GM23338 (cell line): ENCODE data around the gene KISS1.

ENCODE experiments used
- CTCF ChIP-seq, 2 experiments: fragments of 200-600 bp in 1 of 2; sonication (generic) in 1 of 2; conservative IDR thresholded peaks; 2 replicates each; pipeline versions ENCODE4 v1.5.1 to v1.6.1; 2016 to 2017; ENCODE audit warnings: antibody characterized with exemption in 2 of 2, low read depth in 2 of 2, mild to moderate bottlenecking in 2 of 2, moderate library complexity in 1 of 2
- EZH2 ChIP-seq: fragments of 200-600 bp; sonication (generic); IDR thresholded peaks from one replicate; pipeline ENCODE4 v1.8.0; 2017; ENCODE audit warnings: antibody characterized with exemption, mild to moderate bottlenecking, low read depth; ENCODE audit not compliant: unreplicated experiment
- JUNB ChIP-seq: IDR thresholded peaks from one replicate; pipeline ENCODE4 v1.6.1; 2016; ENCODE audit warnings: antibody characterized with exemption; ENCODE audit not compliant: unreplicated experiment
- POLR2AphosphoS5 ChIP-seq: IDR thresholded peaks from 2 replicates; pipeline ENCODE4 v1.6.1; 2016; ENCODE audit warnings: antibody characterized with exemption, low read depth
- REST ChIP-seq: IDR thresholded peaks from one replicate; pipeline ENCODE4 v1.6.1; 2018; ENCODE audit warnings: antibody characterized with exemption; ENCODE audit not compliant: unreplicated experiment
- TF ChIP-seq, protein P1 (sequence below): fragments of 250-450 bp; sonication (Bioruptor Pico); IDR thresholded peaks from 2 replicates; pipeline ENCODE4 v1.5.0; 2020; ENCODE audit warnings: mild to moderate bottlenecking, moderate library complexity

DNA sequence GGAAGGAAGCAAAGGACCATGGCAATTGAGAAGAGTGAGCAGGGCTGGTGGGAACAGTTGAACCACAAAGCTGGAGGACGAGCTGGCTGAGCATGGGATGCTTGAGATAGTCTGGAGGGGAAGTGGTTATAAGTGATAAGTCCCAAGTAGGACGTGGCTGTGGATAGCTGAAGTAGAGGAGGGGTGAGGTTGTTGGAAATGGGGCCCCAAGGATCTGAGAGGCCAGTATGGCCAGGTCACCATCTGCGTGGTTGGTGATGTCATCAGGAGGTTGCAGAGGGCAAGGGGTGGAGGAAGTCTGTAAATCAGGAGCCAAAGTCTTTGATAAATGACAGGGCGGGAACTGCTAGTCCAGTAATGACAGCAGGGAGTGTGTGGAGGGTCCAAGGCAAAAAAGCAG lies 19.2 kb downstream of the KISS1 start:
- TF ChIP-seq CTCF (conservative IDR thresholded peaks at IDR 0.05; ENCODE audit: low read depth in 2 of 2): no peak
- no peak for TF ChIP-seq POLR2AphosphoS5
- TF ChIP-seq, protein P1, sequence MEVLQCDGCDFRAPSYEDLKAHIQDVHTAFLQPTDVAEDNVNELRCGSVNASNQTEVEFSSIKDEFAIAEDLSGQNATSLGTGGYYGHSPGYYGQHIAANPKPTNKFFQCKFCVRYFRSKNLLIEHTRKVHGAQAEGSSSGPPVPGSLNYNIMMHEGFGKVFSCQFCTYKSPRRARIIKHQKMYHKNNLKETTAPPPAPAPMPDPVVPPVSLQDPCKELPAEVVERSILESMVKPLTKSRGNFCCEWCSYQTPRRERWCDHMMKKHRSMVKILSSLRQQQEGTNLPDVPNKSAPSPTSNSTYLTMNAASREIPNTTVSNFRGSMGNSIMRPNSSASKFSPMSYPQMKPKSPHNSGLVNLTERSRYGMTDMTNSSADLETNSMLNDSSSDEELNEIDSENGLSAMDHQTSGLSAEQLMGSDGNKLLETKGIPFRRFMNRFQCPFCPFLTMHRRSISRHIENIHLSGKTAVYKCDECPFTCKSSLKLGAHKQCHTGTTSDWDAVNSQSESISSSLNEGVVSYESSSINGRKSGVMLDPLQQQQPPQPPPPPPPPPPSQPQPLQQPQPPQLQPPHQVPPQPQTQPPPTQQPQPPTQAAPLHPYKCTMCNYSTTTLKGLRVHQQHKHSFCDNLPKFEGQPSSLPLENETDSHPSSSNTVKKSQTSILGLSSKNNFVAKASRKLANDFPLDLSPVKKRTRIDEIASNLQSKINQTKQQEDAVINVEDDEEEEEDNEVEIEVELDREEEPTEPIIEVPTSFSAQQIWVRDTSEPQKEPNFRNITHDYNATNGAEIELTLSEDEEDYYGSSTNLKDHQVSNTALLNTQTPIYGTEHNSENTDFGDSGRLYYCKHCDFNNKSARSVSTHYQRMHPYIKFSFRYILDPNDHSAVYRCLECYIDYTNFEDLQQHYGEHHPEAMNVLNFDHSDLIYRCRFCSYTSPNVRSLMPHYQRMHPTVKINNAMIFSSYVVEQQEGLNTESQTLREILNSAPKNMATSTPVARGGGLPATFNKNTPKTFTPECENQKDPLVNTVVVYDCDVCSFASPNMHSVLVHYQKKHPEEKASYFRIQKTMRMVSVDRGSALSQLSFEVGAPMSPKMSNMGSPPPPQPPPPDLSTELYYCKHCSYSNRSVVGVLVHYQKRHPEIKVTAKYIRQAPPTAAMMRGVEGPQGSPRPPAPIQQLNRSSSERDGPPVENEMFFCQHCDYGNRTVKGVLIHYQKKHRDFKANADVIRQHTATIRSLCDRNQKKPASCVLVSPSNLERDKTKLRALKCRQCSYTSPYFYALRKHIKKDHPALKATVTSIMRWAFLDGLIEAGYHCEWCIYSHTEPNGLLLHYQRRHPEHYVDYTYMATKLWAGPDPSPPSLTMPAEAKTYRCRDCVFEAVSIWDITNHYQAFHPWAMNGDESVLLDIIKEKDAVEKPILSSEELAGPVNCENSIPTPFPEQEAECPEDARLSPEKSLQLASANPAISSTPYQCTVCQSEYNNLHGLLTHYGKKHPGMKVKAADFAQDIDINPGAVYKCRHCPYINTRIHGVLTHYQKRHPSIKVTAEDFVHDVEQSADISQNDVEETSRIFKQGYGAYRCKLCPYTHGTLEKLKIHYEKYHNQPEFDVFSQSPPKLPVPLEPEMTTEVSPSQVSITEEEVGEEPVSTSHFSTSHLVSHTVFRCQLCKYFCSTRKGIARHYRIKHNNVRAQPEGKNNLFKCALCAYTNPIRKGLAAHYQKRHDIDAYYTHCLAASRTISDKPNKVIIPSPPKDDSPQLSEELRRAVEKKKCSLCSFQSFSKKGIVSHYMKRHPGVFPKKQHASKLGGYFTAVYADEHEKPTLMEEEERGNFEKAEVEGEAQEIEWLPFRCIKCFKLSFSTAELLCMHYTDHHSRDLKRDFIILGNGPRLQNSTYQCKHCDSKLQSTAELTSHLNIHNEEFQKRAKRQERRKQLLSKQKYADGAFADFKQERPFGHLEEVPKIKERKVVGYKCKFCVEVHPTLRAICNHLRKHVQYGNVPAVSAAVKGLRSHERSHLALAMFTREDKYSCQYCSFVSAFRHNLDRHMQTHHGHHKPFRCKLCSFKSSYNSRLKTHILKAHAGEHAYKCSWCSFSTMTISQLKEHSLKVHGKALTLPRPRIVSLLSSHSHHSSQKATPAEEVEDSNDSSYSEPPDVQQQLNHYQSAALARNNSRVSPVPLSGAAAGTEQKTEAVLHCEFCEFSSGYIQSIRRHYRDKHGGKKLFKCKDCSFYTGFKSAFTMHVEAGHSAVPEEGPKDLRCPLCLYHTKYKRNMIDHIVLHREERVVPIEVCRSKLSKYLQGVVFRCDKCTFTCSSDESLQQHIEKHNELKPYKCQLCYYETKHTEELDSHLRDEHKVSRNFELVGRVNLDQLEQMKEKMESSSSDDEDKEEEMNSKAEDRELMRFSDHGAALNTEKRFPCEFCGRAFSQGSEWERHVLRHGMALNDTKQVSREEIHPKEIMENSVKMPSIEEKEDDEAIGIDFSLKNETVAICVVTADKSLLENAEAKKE (CRISPR knock-in tag): no peak
- no peak for TF ChIP-seq REST
- no peak for TF ChIP-seq JUNB
- TF ChIP-seq EZH2: no peak
